Dendritic cell treated with granulocyte-macrophage colony-stimulating factor and Interleukin-4, amounts not matched to agents 40 ng/mL and 50 ng/mL, for 4 days (primary cell): Measurements from ENCODE around the gene RNF126.

Experiments
- H3K27ac Mint-ChIP-seq: one replicate; pipeline ENCODE4 v1.8.0; 2022; ENCODE audit warnings: mild to moderate bottlenecking, mixed read lengths
- H3K27me3 Mint-ChIP-seq: one replicate; pipeline ENCODE4 v1.8.0; 2022; ENCODE audit warnings: mild to moderate bottlenecking, mixed read lengths
- H3K36me3 Mint-ChIP-seq: one replicate; pipeline ENCODE4 v1.8.0; 2022; ENCODE audit warnings: low read depth, mixed read lengths
- H3K4me1 Mint-ChIP-seq: one replicate; pipeline ENCODE4 v1.8.0; 2022; ENCODE audit warnings: low read depth, mixed read lengths
- H3K4me3 Mint-ChIP-seq: one replicate; pipeline ENCODE4 v1.8.0; 2022; ENCODE audit warnings: mild to moderate bottlenecking, moderate library complexity, mixed read lengths
- H3K9me3 Mint-ChIP-seq: one replicate; pipeline ENCODE4 v1.8.0; 2022; ENCODE audit warnings: mixed read lengths
- intact Hi-C: fragments of 100-400 bp; cut with micrococcal nuclease; formaldehyde crosslinking; loops from one replicate; pipeline ENCODE4 v1.15.0; 2022

The RNF126 gene

GRCh38 chr19:663682-664117, 686 bp upstream of the RNF126 start:
- Mint-ChIP-seq H3K4me3 (peak overlapping the region; percentile 89), H3K27ac (peak overlapping the region; percentile 85), H3K9me3 (peaks cover under 1% of the 10 kb centered on the region), H3K27me3 (no peaks in the 10 kb centered on the region), H3K4me1 (peaks cover 65% of the 10 kb centered on the region), H3K36me3 (peaks cover 25% of the 10 kb centered on the region)
- intact Hi-C loops: loop anchor here (5.0 kb wide), 1 partner anchor 89 kb away; the partner anchor contains the start of gene MISP

DNA sequence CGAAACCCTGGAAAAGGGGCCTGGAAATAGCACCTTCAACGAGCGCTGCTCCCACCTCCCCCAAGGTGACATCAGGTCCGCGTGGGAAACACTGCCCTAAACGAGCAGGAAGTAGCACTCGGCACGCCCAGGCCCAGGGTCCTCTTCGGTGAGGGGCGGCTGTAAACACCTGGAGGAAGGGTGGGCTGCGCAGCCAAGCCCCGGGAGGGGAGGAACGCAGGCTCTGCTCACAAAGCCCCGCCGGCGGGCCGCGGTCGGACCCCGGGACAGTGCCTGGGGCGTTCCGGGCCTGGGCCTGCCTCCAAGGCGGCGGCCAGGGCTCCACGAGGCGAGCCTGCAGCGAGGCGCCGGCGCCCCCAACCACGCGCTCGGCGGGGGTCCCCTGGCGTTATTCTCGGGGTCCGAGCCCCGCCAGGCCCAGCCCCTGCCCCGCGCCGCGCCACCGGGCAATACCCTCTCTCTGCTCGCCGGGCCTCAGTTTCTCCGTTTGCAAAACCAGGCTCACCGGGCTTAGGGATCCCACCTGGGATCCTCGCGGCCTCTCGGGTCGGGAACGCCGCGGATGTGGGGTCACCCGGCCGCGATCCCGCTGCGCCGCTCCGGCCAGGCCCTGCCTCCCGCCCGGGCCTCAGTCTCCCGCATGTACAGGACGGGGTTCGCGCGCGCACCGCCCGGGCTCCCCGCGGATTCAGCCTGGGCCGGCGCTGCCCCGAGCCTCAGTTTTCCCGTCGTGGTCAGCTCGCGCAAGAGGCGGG, 630 bp downstream of the RNF126 start:
- H3K27me3 Mint-ChIP-seq: no peaks in the 10 kb centered on the region
- H3K27ac Mint-ChIP-seq: peak overlapping the region; percentile 90
- no peaks in the 10 kb centered on the region for H3K9me3 Mint-ChIP-seq
- intact Hi-C loops: loop anchor here (5.0 kb wide), 1 partner anchor 90 kb away; the partner anchor contains the start of gene MISP
- peak overlapping the region; percentile 89 for H3K4me3 Mint-ChIP-seq
- H3K4me1 Mint-ChIP-seq: peaks cover 69% of the 10 kb centered on the region
- H3K36me3 Mint-ChIP-seq: peaks cover 38% of the 10 kb centered on the region

DNA sequence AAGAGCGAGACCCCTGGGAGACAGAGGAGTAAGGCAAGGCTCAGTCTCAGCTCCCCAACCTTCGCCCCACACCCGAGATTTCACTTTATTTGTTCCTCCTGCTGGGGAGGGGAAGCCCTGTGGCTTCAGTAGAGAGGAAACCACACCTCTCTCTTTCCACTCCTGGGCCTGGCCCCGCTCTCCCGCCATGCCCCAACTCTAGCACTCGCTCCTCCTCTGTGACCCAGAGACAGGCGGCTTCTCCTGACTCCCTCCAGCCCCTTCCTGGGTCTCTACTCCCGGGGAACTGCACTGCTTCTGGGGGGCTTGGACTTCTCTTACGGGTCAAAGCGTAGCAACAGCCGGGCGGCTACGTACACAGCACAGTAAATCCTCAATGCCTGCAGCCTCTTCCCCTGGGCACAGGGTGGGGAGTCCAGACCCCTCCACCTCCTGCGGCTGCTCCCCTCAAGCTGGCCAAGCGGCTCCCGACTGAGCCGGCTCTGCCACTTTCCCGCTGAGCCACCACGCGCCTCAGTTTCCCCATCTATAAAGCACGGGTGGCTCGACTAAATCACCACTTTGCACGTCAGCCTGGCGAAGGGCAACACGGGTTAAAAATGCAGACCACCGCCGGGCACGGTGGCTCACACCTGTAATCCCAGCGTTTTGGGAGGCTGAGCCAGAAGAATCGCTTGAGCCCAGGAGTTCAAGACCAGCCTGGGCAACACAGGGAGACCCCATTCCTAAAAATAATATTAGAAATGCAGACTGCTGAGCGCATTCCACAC, 1.4 kb downstream of the RNF126 start:
- peak overlapping the region; percentile 89 for H3K4me3 Mint-ChIP-seq
- H3K27me3 Mint-ChIP-seq: no peaks in the 10 kb centered on the region
- intact Hi-C loops: loop anchor here (2.0 to 5.0 kb wide), 2 partner anchors 29 to 91 kb away; partner anchors contain the start of genes MISP and POLRMT
- H3K4me1 Mint-ChIP-seq: peaks cover 73% of the 10 kb centered on the region
- H3K36me3 Mint-ChIP-seq: peaks cover 46% of the 10 kb centered on the region
- H3K9me3 Mint-ChIP-seq: no peaks in the 10 kb centered on the region
- peak overlapping the region; percentile 90 for H3K27ac Mint-ChIP-seq

DNA sequence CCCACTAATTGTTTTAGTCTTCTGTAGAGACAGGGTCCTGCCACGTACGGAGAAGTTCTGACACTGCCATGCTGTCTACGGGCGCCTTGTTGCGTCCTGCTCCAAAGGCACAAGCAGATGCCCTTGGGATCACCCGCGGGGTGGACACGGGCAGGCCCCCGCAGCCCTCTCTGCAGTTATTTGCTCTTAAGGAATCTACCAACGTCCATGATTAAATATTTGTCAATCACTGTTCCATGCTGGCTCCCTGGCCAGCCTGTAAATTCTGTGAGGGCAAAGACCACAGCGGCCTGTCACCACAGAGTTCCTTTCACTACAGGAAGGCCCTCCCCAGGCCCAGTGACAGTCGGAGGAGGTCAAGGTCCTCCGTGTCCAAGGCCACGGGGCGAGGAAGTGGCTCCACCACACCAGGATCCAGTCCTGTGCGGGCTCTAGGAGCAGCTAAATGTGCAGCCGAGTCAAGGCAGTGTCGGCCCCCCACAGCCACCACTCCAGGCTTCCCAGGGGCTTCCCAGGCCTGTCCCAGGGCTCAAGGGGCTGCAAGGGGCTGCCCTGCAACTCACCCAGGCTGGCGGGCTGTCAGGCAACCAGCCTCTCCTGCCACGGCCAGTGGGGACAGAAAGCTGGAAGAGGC, 2.1 kb downstream of the RNF126 start:
- Mint-ChIP-seq H3K4me3 (peak overlapping the region; percentile 89), H3K9me3 (no peaks in the 10 kb centered on the region), H3K36me3 (peaks cover 53% of the 10 kb centered on the region), H3K27ac (peak overlapping the region; percentile 90), H3K4me1 (peaks cover 79% of the 10 kb centered on the region), H3K27me3 (no peaks in the 10 kb centered on the region)
- intact Hi-C loops: loop anchor here (2.0 to 5.0 kb wide), 2 partner anchors 28 to 91 kb away; partner anchors contain the start of genes MISP and POLRMT

- H3K9me3 Mint-ChIP-seq: no peaks in the 10 kb centered on the region
- intact Hi-C loops: no loop called here
Measured at GRCh38 chr19:658916-659839, 3.8 kb downstream of the RNF126 start.

DNA sequence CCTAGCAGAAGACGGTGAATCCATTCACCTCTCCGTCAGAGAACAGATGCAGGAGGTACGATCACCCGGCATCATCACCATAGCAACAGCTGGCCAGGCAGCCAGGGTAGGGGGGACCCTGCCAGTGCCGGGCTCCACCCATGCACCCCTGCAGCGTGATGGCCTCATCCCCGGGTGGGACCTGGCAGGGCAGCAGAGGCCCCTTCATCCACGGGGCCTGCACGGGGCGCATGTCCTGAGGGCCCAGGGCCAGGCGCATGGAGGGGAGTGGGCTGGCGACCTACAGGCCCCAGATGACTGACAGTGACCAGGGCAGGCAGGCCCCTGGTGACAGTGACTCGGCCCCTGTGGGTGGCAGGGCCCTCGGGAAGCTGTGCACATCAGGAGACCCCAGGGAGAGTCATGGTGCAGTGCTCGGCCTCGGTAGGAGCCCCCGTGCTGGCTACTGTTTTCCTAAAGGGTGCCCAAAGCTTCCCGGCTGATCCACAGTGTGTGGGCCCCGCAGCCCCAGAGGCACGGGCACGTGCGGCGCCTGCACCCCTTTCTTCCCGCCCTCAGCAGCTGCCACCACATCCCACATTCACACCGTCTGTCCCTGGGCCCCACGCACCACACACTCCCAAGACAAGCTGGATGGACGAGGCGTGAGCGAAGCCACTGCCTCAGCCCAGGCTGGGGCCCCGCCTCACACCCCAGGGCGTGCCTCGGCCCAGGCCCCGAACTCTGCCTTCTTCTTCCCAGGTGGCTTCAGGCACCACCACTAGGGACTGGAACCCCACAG, 4.8 kb downstream of the RNF126 start:
- Mint-ChIP-seq H3K4me1 (peaks cover 72% of the 10 kb centered on the region), H3K36me3 (peaks cover 80% of the 10 kb centered on the region), H3K9me3 (no peaks in the 10 kb centered on the region), H3K4me3 (no peak overlapping the region), H3K27ac (peak overlapping the region; percentile 90), H3K27me3 (no peaks in the 10 kb centered on the region)
- intact Hi-C loops: no loop called here

More at GRCh38 chr19:658916-659839, 3.8 kb downstream of the RNF126 start:
- H3K36me3 Mint-ChIP-seq: peaks cover 71% of the 10 kb centered on the region
- peak overlapping the region; percentile 89 for H3K4me3 Mint-ChIP-seq
- H3K27ac Mint-ChIP-seq: peak overlapping the region; percentile 90
- no peaks in the 10 kb centered on the region for H3K27me3 Mint-ChIP-seq
- H3K4me1 Mint-ChIP-seq: peaks cover 80% of the 10 kb centered on the region

DNA sequence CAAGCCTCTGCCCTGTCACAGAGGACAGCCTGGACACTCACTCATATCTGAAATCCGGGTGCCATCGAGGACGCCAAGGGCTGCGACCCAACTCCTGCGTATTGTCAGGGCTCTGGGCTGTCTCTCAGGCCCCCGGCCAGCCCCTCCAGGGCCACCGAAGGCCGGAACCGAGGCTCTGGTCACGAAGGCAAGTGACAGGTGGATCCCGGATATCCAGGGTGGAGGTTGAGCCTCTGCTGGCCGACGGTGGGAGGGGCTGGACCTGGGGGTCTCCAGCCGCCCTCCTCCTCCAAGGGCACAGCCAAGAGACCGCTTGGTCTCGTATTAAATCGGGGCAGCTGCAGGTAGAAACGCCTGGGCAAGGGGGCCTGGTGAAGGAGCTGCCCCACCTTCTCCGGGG, 5.4 kb downstream of the RNF126 start:
- Mint-ChIP-seq H3K4me1 (peaks cover 71% of the 10 kb centered on the region), H3K27me3 (no peaks in the 10 kb centered on the region), H3K27ac (no peak overlapping the region), H3K9me3 (no peaks in the 10 kb centered on the region), H3K36me3 (peaks cover 86% of the 10 kb centered on the region), H3K4me3 (no peak overlapping the region)
- intact Hi-C loops: no loop called here

DNA sequence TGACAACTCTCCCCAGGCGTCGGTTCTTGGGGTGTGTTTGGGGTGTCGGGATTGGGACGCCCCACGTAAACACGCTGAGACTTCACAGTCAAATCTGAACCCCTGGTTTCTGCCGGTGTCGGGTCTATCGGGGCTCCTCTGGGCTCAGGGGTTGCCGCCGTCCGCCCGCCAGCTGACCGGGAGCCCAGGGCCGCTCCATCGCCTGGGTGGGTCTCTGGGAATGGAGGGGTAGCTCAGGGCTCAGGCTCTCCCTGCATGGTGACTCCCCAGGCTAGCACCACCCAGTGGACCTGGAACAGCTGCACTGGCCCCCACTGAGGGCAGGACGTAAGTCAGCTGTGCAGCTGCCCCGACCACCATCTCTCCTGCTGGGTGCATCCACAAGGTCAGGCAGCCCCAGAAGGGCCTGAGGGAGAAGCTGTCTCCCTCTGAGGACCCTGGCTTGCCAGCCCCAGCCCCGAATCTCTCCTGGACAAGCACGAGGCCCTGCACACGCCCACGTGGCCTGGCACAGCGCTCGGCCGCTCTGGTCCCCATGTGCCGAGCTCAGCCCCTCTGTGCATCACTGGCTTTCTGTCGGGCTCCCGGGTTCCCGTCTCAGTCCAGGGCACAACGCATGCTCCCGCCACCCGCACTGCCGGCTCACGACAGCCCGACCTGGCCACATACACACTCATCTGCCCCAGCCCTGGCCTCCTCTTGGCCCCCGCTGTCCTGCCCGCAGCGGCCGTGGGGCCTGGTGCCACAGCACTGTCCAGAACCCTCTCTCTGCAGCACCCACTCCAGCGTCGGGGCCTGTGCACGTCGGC, 6.1 kb downstream of the RNF126 start:
- Mint-ChIP-seq H3K4me3 (no peak overlapping the region), H3K9me3 (no peaks in the 10 kb centered on the region), H3K4me1 (peaks cover 70% of the 10 kb centered on the region), H3K27ac (no peak overlapping the region), H3K36me3 (peaks cover 93% of the 10 kb centered on the region), H3K27me3 (no peaks in the 10 kb centered on the region)
- intact Hi-C loops: no loop called here

DNA sequence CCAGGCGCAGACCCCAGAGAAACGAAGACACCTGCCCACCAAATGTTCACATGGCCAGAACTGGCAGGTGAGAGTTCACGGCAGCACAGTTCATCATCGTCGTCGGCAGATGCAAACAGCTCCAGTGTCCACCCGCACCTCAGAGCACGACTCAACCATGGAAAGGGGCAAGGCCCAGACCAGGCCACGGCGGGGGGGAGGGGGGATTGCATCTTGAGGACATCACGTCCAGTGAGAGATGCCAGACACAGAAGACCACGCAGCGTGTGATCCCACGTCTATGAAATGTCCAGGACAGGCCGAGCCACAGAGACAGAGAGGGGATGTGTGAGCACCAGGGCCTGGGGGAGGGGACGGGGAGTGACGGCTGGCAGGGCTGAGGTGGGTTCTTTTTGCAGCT, 7.3 kb downstream of the RNF126 start:
- no peaks in the 10 kb centered on the region for H3K9me3 Mint-ChIP-seq
- H3K27me3 Mint-ChIP-seq: no peaks in the 10 kb centered on the region
- no peak overlapping the region for H3K4me3 Mint-ChIP-seq
- H3K36me3 Mint-ChIP-seq: peaks cover 93% of the 10 kb centered on the region
- intact Hi-C loops: no loop called here
- no peak overlapping the region for H3K27ac Mint-ChIP-seq
- H3K4me1 Mint-ChIP-seq: peaks cover 58% of the 10 kb centered on the region

GRCh38 chr19:653425-653824, 9.6 kb downstream of the RNF126 start:
- Mint-ChIP-seq H3K4me3 (no peak overlapping the region), H3K27ac (no peak overlapping the region), H3K36me3 (peaks cover 100% of the 10 kb centered on the region), H3K27me3 (no peaks in the 10 kb centered on the region), H3K9me3 (no peaks in the 10 kb centered on the region), H3K4me1 (peaks cover 35% of the 10 kb centered on the region)
- intact Hi-C loops: no loop called here

GRCh38 chr19:652467-653389, 10.3 kb downstream of the RNF126 start:
- Mint-ChIP-seq H3K36me3 (peaks cover 100% of the 10 kb centered on the region), H3K9me3 (no peaks in the 10 kb centered on the region), H3K27ac (no peak overlapping the region), H3K4me3 (no peak overlapping the region), H3K27me3 (no peaks in the 10 kb centered on the region), H3K4me1 (peaks cover 32% of the 10 kb centered on the region)
- intact Hi-C loops: no loop called here
